Measurements from ENCODE around the gene PHF14. TPM values are rescaled to one million over a fixed set of nuclear protein-coding genes. Genes with fewer than 3 reads are reported as not detected.
A peak's percentile ranks its signal among the peaks of the same experiment; 100 is the strongest.
"Not testable (repeated sequence)": the region's sequence is repeated elsewhere in the genome, so short reads cannot be mapped to it uniquely, and the experiment has no call there.

PHF14 gene
- total and polyA plus RNA-seq, 5 donors from 2014 or later = 7.7 to 31.1 (median 9.3) TPM

DNA sequence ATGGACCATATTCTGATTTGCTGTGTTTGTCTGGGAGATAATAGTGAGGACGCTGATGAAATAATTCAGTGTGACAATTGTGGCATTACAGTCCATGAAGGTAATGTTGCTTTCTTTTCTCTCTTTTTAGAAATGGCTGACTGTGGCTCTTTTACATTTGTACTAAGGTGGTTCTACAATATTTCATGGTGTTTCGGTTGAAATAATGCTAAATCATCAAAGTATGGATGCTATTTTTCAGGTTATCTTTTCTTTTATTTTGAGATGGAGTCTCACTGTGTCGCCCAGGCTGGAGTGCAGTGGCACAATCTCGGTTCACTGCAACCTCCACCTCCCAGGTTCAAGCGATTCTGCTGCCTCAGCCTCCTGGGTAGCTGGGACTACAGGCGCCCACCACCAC lies 17.1 kb downstream of the PHF14 start:
- H3K27ac ChIP-seq (ENCODE audit: insufficient read depth, low read length, poor library complexity, severe bottlenecking); H3K4me1 ChIP-seq (ENCODE audit: control insufficient read depth, insufficient read depth, low read length, poor library complexity, severe bottlenecking); DNase-seq; ATAC-seq (ENCODE audit: low read depth in 2 of 2); H3K4me3 ChIP-seq (ENCODE audit: low read depth, low read length); H3K27me3 Mint-ChIP-seq; H3K9me3 ChIP-seq (ENCODE audit: control insufficient read depth in 2 of 2, low read length in 2 of 2); H3K4me3 Mint-ChIP-seq; H3K9me3 Mint-ChIP-seq; H3K27me3 ChIP-seq (ENCODE audit: control insufficient read depth, insufficient read depth, low read length): not testable (repeated sequence)
- H3K36me3 ChIP-seq (ENCODE audit: control insufficient read depth, insufficient read depth, low read length) = peaks cover 19% of the 10 kb centered on the region
- H3K36me3 Mint-ChIP-seq = peaks cover 26% of the 10 kb centered on the region
- H3K27ac Mint-ChIP-seq = peak overlapping the region in 1 of 3 donors; percentile 51
- H3K4me1 Mint-ChIP-seq = peaks cover 5 to 22% (median 12%) of the 10 kb centered on the region in 4 donors

DNA sequence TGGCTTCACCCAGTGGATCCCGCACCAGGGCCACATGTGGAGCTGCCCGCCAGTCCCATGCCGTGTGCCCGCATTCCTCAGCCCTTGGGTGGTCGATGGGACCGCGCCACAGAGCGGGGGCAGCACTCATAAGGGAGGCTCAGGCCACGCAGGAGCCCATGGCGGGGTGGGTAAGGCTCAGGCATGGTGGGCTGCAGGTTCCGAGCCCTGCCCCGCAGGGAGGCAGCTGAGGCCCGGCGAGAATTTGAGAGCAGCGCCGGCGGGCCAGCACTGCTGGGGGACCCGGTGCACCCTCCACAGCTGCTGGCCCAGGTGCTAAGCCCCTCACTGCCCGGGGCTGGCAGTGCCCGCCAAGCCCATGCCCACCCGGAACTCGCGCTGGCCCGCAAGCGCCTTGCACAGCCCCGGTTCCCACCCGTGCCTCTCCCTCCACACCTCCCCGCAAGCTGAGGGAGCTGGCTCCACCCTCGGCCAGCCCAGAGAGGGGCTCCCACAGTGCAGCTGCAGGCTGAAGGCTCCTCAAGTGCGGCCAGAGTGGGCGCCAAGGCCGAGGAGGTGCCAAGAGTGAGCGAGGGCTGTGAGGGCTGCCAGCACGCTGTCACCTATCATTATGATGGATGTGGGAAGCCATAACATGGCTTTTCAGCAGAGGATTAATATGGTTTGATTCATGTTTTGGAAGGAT lies 22.0 kb downstream of the PHF14 start:
- not testable (repeated sequence) for H3K27ac Mint-ChIP-seq

DNA sequence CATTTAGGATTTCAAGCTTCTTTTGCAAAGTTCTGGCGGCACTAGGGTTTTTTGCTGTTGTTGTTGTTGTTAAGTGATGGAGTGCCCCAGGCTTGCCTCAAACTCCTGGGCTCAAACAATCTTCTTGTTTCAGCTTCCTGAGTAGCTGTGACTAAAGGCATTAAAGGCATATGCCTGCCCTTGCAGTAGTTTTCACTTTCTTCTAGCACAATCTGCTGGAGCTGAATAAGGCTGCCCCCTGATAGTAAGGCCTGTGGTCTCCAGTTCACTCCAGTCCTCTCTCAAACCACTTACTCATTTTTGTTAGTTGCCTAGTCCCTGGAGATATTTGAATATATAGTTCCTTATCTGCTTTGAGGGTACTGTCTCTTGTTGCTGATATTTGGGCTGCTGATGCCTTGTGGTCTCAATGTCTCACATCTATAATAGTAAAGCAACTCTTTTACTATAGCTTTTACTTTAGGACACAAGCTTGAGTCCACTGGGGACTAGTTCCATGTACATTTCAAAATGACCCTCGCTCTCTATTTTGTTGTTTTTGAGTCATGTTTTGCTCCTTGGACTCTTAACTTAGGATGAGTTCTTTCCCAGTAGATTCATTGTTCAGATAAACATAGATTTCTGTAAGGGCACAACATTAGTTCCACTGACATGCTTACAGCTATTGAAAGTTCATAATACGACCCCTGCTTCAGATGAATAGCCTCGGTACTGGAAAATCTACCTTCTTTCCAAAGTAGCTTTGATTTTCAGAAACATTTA lies 25.5 kb downstream of the PHF14 start:
- Histone ChIP-seq H3K9me3 (ENCODE audit: control insufficient read depth in 2 of 2, low read length in 2 of 2) (no peaks in the 10 kb centered on the region), H3K36me3 (ENCODE audit: control insufficient read depth, insufficient read depth, low read length) (peaks cover 6% of the 10 kb centered on the region), H3K4me1 (ENCODE audit: control insufficient read depth, insufficient read depth, low read length, poor library complexity, severe bottlenecking) (peaks cover 11% of the 10 kb centered on the region), H3K27me3 (ENCODE audit: control insufficient read depth, insufficient read depth, low read length) (no peaks in the 10 kb centered on the region), H3K27ac (ENCODE audit: insufficient read depth, low read length, poor library complexity, severe bottlenecking) (peak overlapping the region; percentile 48), H3K4me3 (ENCODE audit: low read depth, low read length) (peak overlapping the region; percentile 4)
- Mint-ChIP-seq H3K4me1 (peaks cover 33 to 57% (median 45%) of the 10 kb centered on the region in 4 donors), H3K9me3 (peaks cover 0 to 4% (median 0%) of the 10 kb centered on the region in 7 donors), H3K36me3 (peaks cover 23% of the 10 kb centered on the region), H3K27me3 (no peaks in the 10 kb centered on the region), H3K27ac (peak overlapping the region; percentile 31 to 42 (median 40)), H3K4me3 (peak overlapping the region in 2 of 4 donors; percentile 33 to 39)
- ATAC-seq (ENCODE audit: low read depth in 2 of 2) (peak; percentile 37 to 57), DNase-seq (no peak)

More for the DNA sequence above, 22.0 kb downstream of the PHF14 start:
- not testable (repeated sequence) for H3K27me3 ChIP-seq (ENCODE audit: control insufficient read depth, insufficient read depth, low read length); H3K9me3 Mint-ChIP-seq; H3K9me3 ChIP-seq (ENCODE audit: control insufficient read depth in 2 of 2, low read length in 2 of 2); H3K4me3 Mint-ChIP-seq; H3K27me3 Mint-ChIP-seq; ATAC-seq (ENCODE audit: low read depth in 2 of 2); DNase-seq; H3K27ac ChIP-seq (ENCODE audit: insufficient read depth, low read length, poor library complexity, severe bottlenecking); H3K4me3 ChIP-seq (ENCODE audit: low read depth, low read length)
- peaks cover 24% of the 10 kb centered on the region for H3K36me3 Mint-ChIP-seq
- peaks cover 29 to 45% (median 41%) of the 10 kb centered on the region in 4 donors for H3K4me1 Mint-ChIP-seq
- peaks cover 11% of the 10 kb centered on the region for H3K4me1 ChIP-seq (ENCODE audit: control insufficient read depth, insufficient read depth, low read length, poor library complexity, severe bottlenecking)
- H3K36me3 ChIP-seq (ENCODE audit: control insufficient read depth, insufficient read depth, low read length) = peaks cover 17% of the 10 kb centered on the region

- H3K27me3 Mint-ChIP-seq = no peaks in the 10 kb centered on the region
- no peaks in the 10 kb centered on the region for H3K4me1 ChIP-seq (ENCODE audit: control insufficient read depth, insufficient read depth, low read length, poor library complexity, severe bottlenecking)
- peaks cover 23 to 50% (median 31%) of the 10 kb centered on the region in 4 donors for H3K4me1 Mint-ChIP-seq
- peak overlapping the region in 2 of 3 donors; percentile 11 to 29 for H3K27ac Mint-ChIP-seq
- no peaks in the 10 kb centered on the region for H3K27me3 ChIP-seq (ENCODE audit: control insufficient read depth, insufficient read depth, low read length)
- no peak for ATAC-seq (ENCODE audit: low read depth in 2 of 2)
- H3K36me3 ChIP-seq (ENCODE audit: control insufficient read depth, insufficient read depth, low read length) = no peaks in the 10 kb centered on the region
- peaks cover 25% of the 10 kb centered on the region for H3K36me3 Mint-ChIP-seq
- H3K27ac ChIP-seq (ENCODE audit: insufficient read depth, low read length, poor library complexity, severe bottlenecking) = no peak overlapping the region
- H3K9me3 ChIP-seq (ENCODE audit: control insufficient read depth in 2 of 2, low read length in 2 of 2) = no peaks in the 10 kb centered on the region
- no peak overlapping the region for H3K4me3 Mint-ChIP-seq
- no peaks in the 10 kb centered on the region for H3K9me3 Mint-ChIP-seq
- DNase-seq = no peak
- H3K4me3 ChIP-seq (ENCODE audit: low read depth, low read length) = no peak overlapping the region
Observed at GRCh38 chr7:11005202-11005601, 31.5 kb downstream of the PHF14 start.

DNA sequence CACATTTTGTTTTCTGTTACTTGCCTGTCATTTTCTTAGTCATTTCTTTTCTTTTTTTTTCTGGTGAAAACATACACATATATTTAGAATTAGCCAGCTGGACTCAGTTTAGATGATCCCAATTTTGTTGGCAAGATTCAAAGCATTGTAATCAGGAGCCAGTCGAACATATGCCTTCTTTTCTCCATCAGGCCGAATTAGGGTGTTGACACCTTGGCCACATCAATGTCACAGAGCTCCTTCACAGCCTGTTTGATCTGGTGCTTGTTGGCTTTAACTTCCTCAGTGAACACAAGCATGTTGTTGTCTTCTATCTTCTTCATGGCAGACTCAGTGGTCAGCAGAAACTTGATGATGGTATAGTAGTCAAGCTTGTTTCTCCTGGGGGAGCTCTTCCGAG lies 32.6 kb downstream of the PHF14 start:
- H3K4me1 Mint-ChIP-seq = peaks cover 19 to 45% (median 31%) of the 10 kb centered on the region in 4 donors
- Histone ChIP-seq H3K27ac (ENCODE audit: insufficient read depth, low read length, poor library complexity, severe bottlenecking) (no peak overlapping the region), H3K4me3 (ENCODE audit: low read depth, low read length) (no peak overlapping the region), H3K4me1 (ENCODE audit: control insufficient read depth, insufficient read depth, low read length, poor library complexity, severe bottlenecking) (no peaks in the 10 kb centered on the region), H3K36me3 (ENCODE audit: control insufficient read depth, insufficient read depth, low read length) (no peaks in the 10 kb centered on the region), H3K9me3 (ENCODE audit: control insufficient read depth in 2 of 2, low read length in 2 of 2) (no peaks in the 10 kb centered on the region), H3K27me3 (ENCODE audit: control insufficient read depth, insufficient read depth, low read length) (no peaks in the 10 kb centered on the region)
- H3K27me3 Mint-ChIP-seq = no peaks in the 10 kb centered on the region
- no peak for ATAC-seq (ENCODE audit: low read depth in 2 of 2)
- no peak for DNase-seq
- peaks cover 21% of the 10 kb centered on the region for H3K36me3 Mint-ChIP-seq
- H3K27ac Mint-ChIP-seq = peak overlapping the region in 2 of 3 donors; percentile 72 to 76
- H3K9me3 Mint-ChIP-seq = no peaks in the 10 kb centered on the region
- no peak overlapping the region for H3K4me3 Mint-ChIP-seq

GRCh38 chr7:11009631-11010030 lies 36.0 kb downstream of the PHF14 start:
- DNase-seq = no peak
- H3K27ac ChIP-seq (ENCODE audit: insufficient read depth, low read length, poor library complexity, severe bottlenecking) = no peak overlapping the region
- H3K4me3 ChIP-seq (ENCODE audit: low read depth, low read length) = no peak overlapping the region
- Mint-ChIP-seq H3K9me3 (peaks cover 0 to 1% (median 0%) of the 10 kb centered on the region in 7 donors), H3K27ac (no peak overlapping the region), H3K4me1 (peaks cover 34 to 45% (median 36%) of the 10 kb centered on the region in 4 donors), H3K36me3 (peaks cover 23% of the 10 kb centered on the region), H3K4me3 (no peak overlapping the region), H3K27me3 (no peaks in the 10 kb centered on the region)
- no peak for ATAC-seq (ENCODE audit: low read depth in 2 of 2)
- H3K4me1 ChIP-seq (ENCODE audit: control insufficient read depth, insufficient read depth, low read length, poor library complexity, severe bottlenecking) = no peaks in the 10 kb centered on the region
- H3K36me3 ChIP-seq (ENCODE audit: control insufficient read depth, insufficient read depth, low read length) = peaks cover 7% of the 10 kb centered on the region
- H3K27me3 ChIP-seq (ENCODE audit: control insufficient read depth, insufficient read depth, low read length) = no peaks in the 10 kb centered on the region
- no peaks in the 10 kb centered on the region for H3K9me3 ChIP-seq (ENCODE audit: control insufficient read depth in 2 of 2, low read length in 2 of 2)

DNA sequence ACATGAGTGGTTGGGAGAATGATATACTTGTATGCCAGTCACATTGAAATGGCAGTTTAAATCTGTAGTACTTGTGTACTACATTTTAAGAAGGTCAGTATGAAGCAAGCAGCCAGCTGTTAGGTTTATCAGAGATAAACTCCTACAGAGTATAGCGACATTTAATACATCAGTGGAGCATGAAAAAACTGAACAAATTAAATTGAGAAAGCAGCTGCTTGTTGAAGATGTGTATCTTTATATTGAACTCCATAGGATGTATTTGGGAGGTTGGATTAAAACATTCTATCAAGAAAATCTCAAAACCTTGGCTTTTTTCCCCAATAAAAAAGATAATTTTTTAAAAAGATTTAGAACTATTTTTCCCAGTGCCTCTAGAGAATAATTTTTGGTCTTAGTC lies 47.8 kb downstream of the PHF14 start:
- no peak for DNase-seq
- ATAC-seq (ENCODE audit: low read depth in 2 of 2) = no peak
- H3K9me3 ChIP-seq (ENCODE audit: control insufficient read depth in 2 of 2, low read length in 2 of 2) = no peaks in the 10 kb centered on the region
- peaks cover 49% of the 10 kb centered on the region for H3K36me3 Mint-ChIP-seq
- H3K27me3 Mint-ChIP-seq = no peaks in the 10 kb centered on the region
- no peak overlapping the region for H3K4me3 Mint-ChIP-seq
- H3K27ac Mint-ChIP-seq = no peak overlapping the region
- peaks cover 0 to 4% (median 0%) of the 10 kb centered on the region in 7 donors for H3K9me3 Mint-ChIP-seq
- H3K4me1 ChIP-seq (ENCODE audit: control insufficient read depth, insufficient read depth, low read length, poor library complexity, severe bottlenecking) = no peaks in the 10 kb centered on the region
- H3K27ac ChIP-seq (ENCODE audit: insufficient read depth, low read length, poor library complexity, severe bottlenecking) = no peak overlapping the region
- H3K4me1 Mint-ChIP-seq = peaks cover 8 to 34% (median 21%) of the 10 kb centered on the region in 4 donors
- H3K4me3 ChIP-seq (ENCODE audit: low read depth, low read length) = no peak overlapping the region
- H3K27me3 ChIP-seq (ENCODE audit: control insufficient read depth, insufficient read depth, low read length) = no peaks in the 10 kb centered on the region
- peaks cover 24% of the 10 kb centered on the region for H3K36me3 ChIP-seq (ENCODE audit: control insufficient read depth, insufficient read depth, low read length)
